Esophagus muscularis mucosa (tissue), 4 donors: Measurements from ENCODE around the gene LILRA2.
"Not testable (repeated sequence)": the region's sequence is repeated elsewhere in the genome, so short reads cannot be mapped to it uniquely, and the experiment has no call there.

ENCODE experiments used
- EP300 ChIP-seq: sonication (generic); formaldehyde crosslinking; IDR thresholded peaks from one replicate; pipeline ENCODE4 v1.6.1; 2017; ENCODE audit warnings: antibody characterized with exemption
- POLR2A ChIP-seq: fragments of 450-650 bp; IDR thresholded peaks from one replicate; pipeline ENCODE4 v1.6.1; 2017; ENCODE audit warnings: antibody characterized with exemption, moderate library complexity, mild to moderate bottlenecking, low read depth
- TF ChIP-seq, protein P1 (sequence below), 3 experiments: fragments of 200-600 bp in 2 of 3; fragments of 450-650 bp in 1 of 3; sonication (generic) in 2 of 3; IDR thresholded peaks; one replicate each; pipeline ENCODE4 v1.5.1; 2017 to 2019; ENCODE audit warnings: antibody characterized with exemption in 3 of 3, mild to moderate bottlenecking in 2 of 3, moderate library complexity in 1 of 3

- TF ChIP-seq, protein P1, sequence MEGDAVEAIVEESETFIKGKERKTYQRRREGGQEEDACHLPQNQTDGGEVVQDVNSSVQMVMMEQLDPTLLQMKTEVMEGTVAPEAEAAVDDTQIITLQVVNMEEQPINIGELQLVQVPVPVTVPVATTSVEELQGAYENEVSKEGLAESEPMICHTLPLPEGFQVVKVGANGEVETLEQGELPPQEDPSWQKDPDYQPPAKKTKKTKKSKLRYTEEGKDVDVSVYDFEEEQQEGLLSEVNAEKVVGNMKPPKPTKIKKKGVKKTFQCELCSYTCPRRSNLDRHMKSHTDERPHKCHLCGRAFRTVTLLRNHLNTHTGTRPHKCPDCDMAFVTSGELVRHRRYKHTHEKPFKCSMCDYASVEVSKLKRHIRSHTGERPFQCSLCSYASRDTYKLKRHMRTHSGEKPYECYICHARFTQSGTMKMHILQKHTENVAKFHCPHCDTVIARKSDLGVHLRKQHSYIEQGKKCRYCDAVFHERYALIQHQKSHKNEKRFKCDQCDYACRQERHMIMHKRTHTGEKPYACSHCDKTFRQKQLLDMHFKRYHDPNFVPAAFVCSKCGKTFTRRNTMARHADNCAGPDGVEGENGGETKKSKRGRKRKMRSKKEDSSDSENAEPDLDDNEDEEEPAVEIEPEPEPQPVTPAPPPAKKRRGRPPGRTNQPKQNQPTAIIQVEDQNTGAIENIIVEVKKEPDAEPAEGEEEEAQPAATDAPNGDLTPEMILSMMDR (IDR thresholded peaks at IDR 0.05), result not testable (repeated sequence)
- not testable (repeated sequence) for TF ChIP-seq EP300, POLR2A
Observed at GRCh38 chr19:54631489-54632337, 58.1 kb downstream of the LILRA2 start.
